ENCODE results near the gene NEDD4L. TPM values are rescaled to one million over a fixed set of nuclear protein-coding genes. Genes with fewer than 3 reads are reported as not detected.

Gene NEDD4L
- total and polyA plus RNA-seq, 2 donors (not counting 1 experiment from before 2014, with no cell fraction given): 10.3 to 25.7 TPM

DNA sequence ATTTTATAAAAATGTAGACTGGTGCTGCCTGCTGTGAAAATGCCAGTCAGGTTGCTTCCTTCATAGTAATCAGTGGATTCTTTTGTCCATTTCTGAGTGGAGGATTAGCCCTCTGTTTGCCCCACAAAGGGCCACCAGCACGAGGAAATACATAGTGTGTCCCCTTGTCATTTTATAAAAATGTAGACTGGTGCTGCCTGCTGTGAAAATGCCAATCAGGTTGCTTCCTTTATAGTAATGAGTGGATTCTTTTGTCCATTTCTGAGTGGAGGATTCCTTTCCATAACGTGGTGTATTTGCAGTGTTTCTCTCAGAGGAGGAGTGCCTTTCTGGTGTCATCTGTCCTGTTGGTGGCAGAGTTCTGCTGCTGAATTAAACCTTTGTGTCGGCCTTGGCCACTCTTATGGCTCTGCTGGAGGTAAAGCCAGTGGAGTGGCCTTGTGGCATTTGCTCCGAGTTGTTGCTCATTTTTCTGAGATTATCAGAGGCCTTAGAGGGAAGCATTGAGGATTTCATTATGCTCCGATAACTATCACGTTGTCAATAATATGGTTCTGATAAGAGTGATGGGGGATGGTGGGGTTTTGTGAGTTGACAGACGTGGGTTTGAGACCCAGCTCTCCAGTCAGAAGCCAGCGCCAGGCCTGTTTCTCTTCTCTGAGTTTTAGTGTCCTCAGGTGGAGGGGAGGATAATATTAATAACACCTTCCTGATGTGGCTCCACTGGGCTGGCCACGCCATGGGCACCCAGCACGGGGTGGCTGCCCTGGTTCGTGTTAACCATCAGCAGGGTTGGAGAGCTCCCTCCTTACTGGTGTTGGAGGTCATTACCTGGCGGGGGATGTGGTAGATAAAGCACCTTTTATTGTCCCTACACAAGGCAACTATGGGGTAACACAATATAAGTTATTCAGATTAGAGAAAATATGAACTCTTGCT lies 96.6 kb downstream of the NEDD4L start:
- Histone ChIP-seq H2AFZ (ENCODE audit: insufficient read depth, low read depth, low read length, poor library complexity, severe bottlenecking) (no peak overlapping the region), H3K4me3 (ENCODE audit: control extremely low read depth in 1 of 5, extremely low read depth in 1 of 5, insufficient read depth in 1 of 5, low read depth in 2 of 5, low read length in 4 of 5) (no peak overlapping the region), H3K36me3 (replicated peaks in 1 of 2; ENCODE audit: control extremely low read depth in 1 of 2, control insufficient read depth in 1 of 2, extremely low read depth in 1 of 2, insufficient read depth in 2 of 2, low read length in 1 of 2) (no peaks in the 10 kb centered on the region), H3K79me2 (ENCODE audit: control insufficient read depth, insufficient read depth, low read length) (peaks cover 4% of the 10 kb centered on the region), H3K4me1 (ENCODE audit: control insufficient read depth in 2 of 2, insufficient read depth in 2 of 2, low read length in 2 of 2) (peaks cover 6% of the 10 kb centered on the region in 2 donors), H3K9ac (ENCODE audit: low read length) (no peak overlapping the region), H4K20me1 (ENCODE audit: control insufficient read depth, insufficient read depth, low read length, poor library complexity, severe bottlenecking) (no peaks in the 10 kb centered on the region), H3K27me3 (replicated peaks in 1 of 4; ENCODE audit: control extremely low read depth in 1 of 4, control insufficient read depth in 3 of 4, insufficient read depth in 4 of 4, low read length in 3 of 4) (peaks cover 0 to 4% (median 0%) of the 10 kb centered on the region in 4 experiments), H3K9me3 (ENCODE audit: control extremely low read depth in 1 of 3, control insufficient read depth in 2 of 3, insufficient read depth in 1 of 3, low read length in 2 of 3) (no peaks in the 10 kb centered on the region), H3K4me2 (replicated peaks; ENCODE audit: low read depth, low read length, poor library complexity, severe bottlenecking) (no peak overlapping the region), H3K27ac (ENCODE audit: low read length in 2 of 2) (no peak overlapping the region)
- Mint-ChIP-seq H3K27ac (no peak overlapping the region), H3K4me1 (peaks cover 12% of the 10 kb centered on the region), H3K4me3 (no peak overlapping the region), H3K9me3 (ENCODE audit: insufficient read depth) (no peaks in the 10 kb centered on the region), H3K27me3 (no peaks in the 10 kb centered on the region)
- CTCF ChIA-PET: interaction anchor here (1.2 to 2.0 kb wide), 3 partner anchors 19 to 259 kb away, joined by 4 to 8 read pairs (median 6); no protein-coding TSS in a partner anchor
- WGBS (ENCODE audit: insufficient coverage): 91% methylated on average over 8 of the region's 12 CpGs
- no peak for ATAC-seq (ENCODE audit: low read depth)
- no peak for TF ChIP-seq EZH2 (IDR thresholded peaks at IDR 0.05; ENCODE audit: borderline replicate concordance, insufficient read depth, low read depth, low read length, poor library complexity, severe bottlenecking)
- TF ChIP-seq, protein P1, sequence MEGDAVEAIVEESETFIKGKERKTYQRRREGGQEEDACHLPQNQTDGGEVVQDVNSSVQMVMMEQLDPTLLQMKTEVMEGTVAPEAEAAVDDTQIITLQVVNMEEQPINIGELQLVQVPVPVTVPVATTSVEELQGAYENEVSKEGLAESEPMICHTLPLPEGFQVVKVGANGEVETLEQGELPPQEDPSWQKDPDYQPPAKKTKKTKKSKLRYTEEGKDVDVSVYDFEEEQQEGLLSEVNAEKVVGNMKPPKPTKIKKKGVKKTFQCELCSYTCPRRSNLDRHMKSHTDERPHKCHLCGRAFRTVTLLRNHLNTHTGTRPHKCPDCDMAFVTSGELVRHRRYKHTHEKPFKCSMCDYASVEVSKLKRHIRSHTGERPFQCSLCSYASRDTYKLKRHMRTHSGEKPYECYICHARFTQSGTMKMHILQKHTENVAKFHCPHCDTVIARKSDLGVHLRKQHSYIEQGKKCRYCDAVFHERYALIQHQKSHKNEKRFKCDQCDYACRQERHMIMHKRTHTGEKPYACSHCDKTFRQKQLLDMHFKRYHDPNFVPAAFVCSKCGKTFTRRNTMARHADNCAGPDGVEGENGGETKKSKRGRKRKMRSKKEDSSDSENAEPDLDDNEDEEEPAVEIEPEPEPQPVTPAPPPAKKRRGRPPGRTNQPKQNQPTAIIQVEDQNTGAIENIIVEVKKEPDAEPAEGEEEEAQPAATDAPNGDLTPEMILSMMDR (IDR thresholded peaks at IDR 0.05): no peak
- POLR2A ChIA-PET: no interaction called here
- intact Hi-C loops (cut with micrococcal nuclease): no loop called here
- no peak for DNase-seq

GRCh38 chr18:58143386-58143785 lies 99.4 kb downstream of the NEDD4L start:
- H4K20me1 ChIP-seq (ENCODE audit: control insufficient read depth, insufficient read depth, low read length, poor library complexity, severe bottlenecking): no peaks in the 10 kb centered on the region
- H3K36me3 ChIP-seq (replicated peaks in 1 of 2; ENCODE audit: control extremely low read depth in 1 of 2, control insufficient read depth in 1 of 2, extremely low read depth in 1 of 2, insufficient read depth in 2 of 2, low read length in 1 of 2): no peaks in the 10 kb centered on the region
- no peak overlapping the region for H2AFZ ChIP-seq (ENCODE audit: insufficient read depth, low read depth, low read length, poor library complexity, severe bottlenecking)
- Mint-ChIP-seq H3K4me1 (peaks cover 10% of the 10 kb centered on the region), H3K27me3 (no peaks in the 10 kb centered on the region), H3K4me3 (no peak overlapping the region), H3K27ac (no peak overlapping the region), H3K9me3 (ENCODE audit: insufficient read depth) (no peaks in the 10 kb centered on the region)
- H3K4me3 ChIP-seq (ENCODE audit: control extremely low read depth in 1 of 5, extremely low read depth in 1 of 5, insufficient read depth in 1 of 5, low read depth in 2 of 5, low read length in 4 of 5): no peak overlapping the region
- no peaks in the 10 kb centered on the region for H3K9me3 ChIP-seq (ENCODE audit: control extremely low read depth in 1 of 3, control insufficient read depth in 2 of 3, insufficient read depth in 1 of 3, low read length in 2 of 3)
- H3K9ac ChIP-seq (ENCODE audit: low read length): no peak overlapping the region
- DNase-seq (no peak), ATAC-seq (ENCODE audit: low read depth) (no peak)
- H3K4me2 ChIP-seq (replicated peaks; ENCODE audit: low read depth, low read length, poor library complexity, severe bottlenecking): no peak overlapping the region
- intact Hi-C loops (cut with micrococcal nuclease): no loop called here
- POLR2A ChIA-PET: interaction anchor here (0.6 kb wide), 1 partner anchor 16 kb away, joined by 12 read pairs; no protein-coding TSS in a partner anchor
- peaks cover 4% of the 10 kb centered on the region for H3K79me2 ChIP-seq (ENCODE audit: control insufficient read depth, insufficient read depth, low read length)
- CTCF ChIA-PET: interaction anchor here (1.3 to 2.4 kb wide), 2 partner anchors 38 to 100 kb away, joined by 3 to 7 read pairs; no protein-coding TSS in a partner anchor
- 94% methylated on average over 11 of the region's 11 CpGs for WGBS (ENCODE audit: insufficient coverage)
- no peak overlapping the region for H3K27ac ChIP-seq (ENCODE audit: low read length in 2 of 2)
- H3K4me1 ChIP-seq (ENCODE audit: control insufficient read depth in 2 of 2, insufficient read depth in 2 of 2, low read length in 2 of 2): peaks cover 5% of the 10 kb centered on the region in 2 donors
- TF ChIP-seq, protein P1 (IDR thresholded peaks at IDR 0.05): no peak
- TF ChIP-seq EZH2 (IDR thresholded peaks at IDR 0.05; ENCODE audit: borderline replicate concordance, insufficient read depth, low read depth, low read length, poor library complexity, severe bottlenecking): no peak
- no peaks in the 10 kb centered on the region for H3K27me3 ChIP-seq (replicated peaks in 1 of 4; ENCODE audit: control extremely low read depth in 1 of 4, control insufficient read depth in 3 of 4, insufficient read depth in 4 of 4, low read length in 3 of 4)

All from B cell (primary cell).